ENCODE data around the gene SERPINH1. TPM values are rescaled to one million over a fixed set of nuclear protein-coding genes. Genes with fewer than 3 reads are reported as not detected.

The SERPINH1 gene
- total and polyA plus RNA-seq, 12 donors, result 93.6 to 529 (median 167) TPM

GRCh38 chr11:75568616-75569219 lies 6.7 kb downstream of the SERPINH1 start:
- H3K4me3 ChIP-seq, result no peak overlapping the region
- intact Hi-C loops (cut with DNase I), result no loop called here
- TF ChIP-seq POLR2A (IDR thresholded peaks at IDR 0.05), result no peak
- TF ChIP-seq CTCF (IDR thresholded peaks at IDR 0.05), result no peak
- no peaks in the 10 kb centered on the region for H3K27me3 ChIP-seq
- 75 to 86% (median 86%) methylated on average over 14 of the region's 14 CpGs for WGBS, 4 donors
- peak in 1 of 7 donors; percentile 12 for DNase-seq
- no peak overlapping the region for H3K27ac ChIP-seq
- no peaks in the 10 kb centered on the region for H3K9me3 ChIP-seq (replicated peaks in 1 of 3)
- peaks cover 0 to 77% of the 10 kb centered on the region in 2 donors for H3K36me3 ChIP-seq (replicated peaks in 1 of 2)
- H3K4me1 ChIP-seq (replicated peaks in 1 of 2), result peaks cover 31 to 44% of the 10 kb centered on the region in 2 donors

- Histone ChIP-seq H3K4me1 (replicated peaks in 1 of 2) (peaks cover 13 to 25% of the 10 kb centered on the region in 2 donors), H3K27ac (peak overlapping the region in 2 of 5 donors; percentile 2 to 30)
- peak in 1 of 7 donors; percentile 16 for DNase-seq
Observed at GRCh38 chr11:75570559-75571139, 8.6 kb downstream of the SERPINH1 start.

GRCh38 chr11:75571625-75572024 lies 9.6 kb downstream of the SERPINH1 start:
- no peak for TF ChIP-seq CTCF (IDR thresholded peaks at IDR 0.05)
- no peak for TF ChIP-seq POLR2A (IDR thresholded peaks at IDR 0.05)
- Histone ChIP-seq H3K4me1 (replicated peaks in 1 of 2) (peaks cover 4 to 21% of the 10 kb centered on the region in 2 donors), H3K36me3 (replicated peaks in 1 of 2) (peaks cover 0 to 76% of the 10 kb centered on the region in 2 donors), H3K9me3 (replicated peaks in 1 of 3) (no peaks in the 10 kb centered on the region), H3K27ac (peak overlapping the region in 1 of 5 donors; percentile 30), H3K4me3 (no peak overlapping the region), H3K27me3 (no peaks in the 10 kb centered on the region)
- DNase-seq, result peak in 1 of 7 donors; percentile 14
- intact Hi-C loops (cut with DNase I), result no loop called here
- WGBS, 4 donors, result 93 to 94% (median 93%) methylated on average over 11 to 14 of the region's 14 CpGs

More at GRCh38 chr11:75570559-75571139, 8.6 kb downstream of the SERPINH1 start:
- Histone ChIP-seq H3K9me3 (replicated peaks in 1 of 3) (no peaks in the 10 kb centered on the region), H3K27me3 (no peaks in the 10 kb centered on the region), H3K4me3 (no peak overlapping the region), H3K36me3 (replicated peaks in 1 of 2) (peaks cover 0 to 82% of the 10 kb centered on the region in 2 donors)
- 58 to 80% (median 69%) methylated on average over 7 to 9 of the region's 9 CpGs for WGBS, 4 donors
- TF ChIP-seq CTCF (IDR thresholded peaks at IDR 0.05) (no peak), POLR2A (IDR thresholded peaks at IDR 0.05) (no peak)
- intact Hi-C loops (cut with DNase I), result no loop called here

GRCh38 chr11:75572744-75573143 lies 10.7 kb downstream of the SERPINH1 start:
- H3K9me3 ChIP-seq (replicated peaks in 1 of 3), result no peaks in the 10 kb centered on the region
- H3K27me3 ChIP-seq, result no peaks in the 10 kb centered on the region
- peaks cover 0 to 20% of the 10 kb centered on the region in 2 donors for H3K4me1 ChIP-seq (replicated peaks in 1 of 2)
- peak overlapping the region in 1 of 5 donors; percentile 26 for H3K27ac ChIP-seq
- peak in 3 of 7 donors; percentile 24 to 82 (median 64) for DNase-seq
- H3K4me3 ChIP-seq, result no peak overlapping the region
- WGBS, 4 donors, result 43 to 57% (median 52%) methylated on average over 8 of the region's 8 CpGs
- TF ChIP-seq CTCF (IDR thresholded peaks at IDR 0.05), result no peak
- no peak for TF ChIP-seq POLR2A (IDR thresholded peaks at IDR 0.05)
- intact Hi-C loops (cut with DNase I), result no loop called here
- H3K36me3 ChIP-seq (replicated peaks in 1 of 2), result peaks cover 0 to 65% of the 10 kb centered on the region in 2 donors
